ENCODE results near the gene DYSF. TPM values are rescaled to one million over a fixed set of nuclear protein-coding genes. Genes with fewer than 3 reads are reported as not detected.

DYSF gene
- polyA plus RNA-seq, 1 donor from 2014 or later = 0.34 TPM

- Mint-ChIP-seq H3K27ac (no peak overlapping the region), H3K4me1 (no peaks in the 10 kb centered on the region), H3K9me3 (no peaks in the 10 kb centered on the region), H3K27me3 (peaks cover 1% of the 10 kb centered on the region), H3K36me3 (no peaks in the 10 kb centered on the region), H3K4me3 (no peak overlapping the region)
Observed at GRCh38 chr2:71620116-71620515, 166.8 kb downstream of the DYSF start.

- Mint-ChIP-seq H3K9me3 (no peaks in the 10 kb centered on the region), H3K4me1 (no peaks in the 10 kb centered on the region)
Observed at GRCh38 chr2:71620851-71621251, 167.5 kb downstream of the DYSF start.

GRCh38 chr2:71629273-71629672 is 175.9 kb downstream of the DYSF start:
- H3K36me3 Mint-ChIP-seq = peaks cover 2% of the 10 kb centered on the region
- H3K27ac Mint-ChIP-seq = no peak overlapping the region
- H3K4me1 Mint-ChIP-seq = no peaks in the 10 kb centered on the region
- no peaks in the 10 kb centered on the region for H3K9me3 Mint-ChIP-seq
- H3K4me3 Mint-ChIP-seq = no peak overlapping the region
- peaks cover 5% of the 10 kb centered on the region for H3K27me3 Mint-ChIP-seq

More at GRCh38 chr2:71620851-71621251, 167.5 kb downstream of the DYSF start:
- H3K27me3 Mint-ChIP-seq = peaks cover 1% of the 10 kb centered on the region
- H3K27ac Mint-ChIP-seq = no peak overlapping the region
- H3K4me3 Mint-ChIP-seq = no peak overlapping the region
- no peaks in the 10 kb centered on the region for H3K36me3 Mint-ChIP-seq

- peaks cover 2% of the 10 kb centered on the region for H3K36me3 Mint-ChIP-seq
- no peak overlapping the region for H3K27ac Mint-ChIP-seq
- no peaks in the 10 kb centered on the region for H3K9me3 Mint-ChIP-seq
- H3K4me1 Mint-ChIP-seq = no peaks in the 10 kb centered on the region
- no peak overlapping the region for H3K4me3 Mint-ChIP-seq
- H3K27me3 Mint-ChIP-seq = peaks cover 7% of the 10 kb centered on the region
Observed at GRCh38 chr2:71629771-71630453, 176.6 kb downstream of the DYSF start.

- Mint-ChIP-seq H3K4me3 (no peak overlapping the region), H3K4me1 (no peaks in the 10 kb centered on the region), H3K36me3 (peaks cover 2% of the 10 kb centered on the region), H3K27ac (no peak overlapping the region), H3K27me3 (peaks cover 8% of the 10 kb centered on the region), H3K9me3 (no peaks in the 10 kb centered on the region)
Observed at GRCh38 chr2:71630454-71631328, 177.3 kb downstream of the DYSF start.

- Mint-ChIP-seq H3K4me3 (no peak overlapping the region), H3K36me3 (peaks cover 2% of the 10 kb centered on the region), H3K4me1 (no peaks in the 10 kb centered on the region), H3K9me3 (no peaks in the 10 kb centered on the region), H3K27me3 (peaks cover 8% of the 10 kb centered on the region), H3K27ac (no peak overlapping the region)
Observed at GRCh38 chr2:71631411-71631931, 178.1 kb downstream of the DYSF start.

- no peaks in the 10 kb centered on the region for H3K4me1 Mint-ChIP-seq
- no peak overlapping the region for H3K4me3 Mint-ChIP-seq
- H3K27me3 Mint-ChIP-seq = peaks cover 8% of the 10 kb centered on the region
- peaks cover 2% of the 10 kb centered on the region for H3K36me3 Mint-ChIP-seq
- H3K9me3 Mint-ChIP-seq = no peaks in the 10 kb centered on the region
- H3K27ac Mint-ChIP-seq = no peak overlapping the region
Observed at GRCh38 chr2:71633086-71633485, 179.7 kb downstream of the DYSF start.

GRCh38 chr2:71634567-71634966 is 181.2 kb downstream of the DYSF start:
- Mint-ChIP-seq H3K9me3 (no peaks in the 10 kb centered on the region), H3K27ac (no peak overlapping the region), H3K36me3 (no peaks in the 10 kb centered on the region), H3K4me1 (no peaks in the 10 kb centered on the region), H3K4me3 (no peak overlapping the region), H3K27me3 (peaks cover 8% of the 10 kb centered on the region)

GRCh38 chr2:71635798-71636197 is 182.4 kb downstream of the DYSF start:
- no peaks in the 10 kb centered on the region for H3K4me1 Mint-ChIP-seq

GRCh38 chr2:71637168-71637567 is 183.8 kb downstream of the DYSF start:
- peaks cover 9% of the 10 kb centered on the region for H3K27me3 Mint-ChIP-seq
- no peak overlapping the region for H3K4me3 Mint-ChIP-seq
- no peaks in the 10 kb centered on the region for H3K4me1 Mint-ChIP-seq
- H3K9me3 Mint-ChIP-seq = no peaks in the 10 kb centered on the region
- no peaks in the 10 kb centered on the region for H3K36me3 Mint-ChIP-seq
- H3K27ac Mint-ChIP-seq = no peak overlapping the region

More at GRCh38 chr2:71635798-71636197, 182.4 kb downstream of the DYSF start:
- Mint-ChIP-seq H3K9me3 (no peaks in the 10 kb centered on the region), H3K36me3 (no peaks in the 10 kb centered on the region), H3K4me3 (no peak overlapping the region), H3K27ac (no peak overlapping the region), H3K27me3 (peaks cover 7% of the 10 kb centered on the region)

GRCh38 chr2:71637736-71638135 is 184.4 kb downstream of the DYSF start:
- H3K9me3 Mint-ChIP-seq = no peaks in the 10 kb centered on the region
- no peak overlapping the region for H3K4me3 Mint-ChIP-seq
- no peaks in the 10 kb centered on the region for H3K4me1 Mint-ChIP-seq
- H3K27me3 Mint-ChIP-seq = peaks cover 9% of the 10 kb centered on the region
- no peaks in the 10 kb centered on the region for H3K36me3 Mint-ChIP-seq
- no peak overlapping the region for H3K27ac Mint-ChIP-seq

GRCh38 chr2:71639735-71640134 is 186.4 kb downstream of the DYSF start:
- no peaks in the 10 kb centered on the region for H3K36me3 Mint-ChIP-seq
- H3K27ac Mint-ChIP-seq = no peak overlapping the region
- H3K27me3 Mint-ChIP-seq = peaks cover 6% of the 10 kb centered on the region
- no peaks in the 10 kb centered on the region for H3K9me3 Mint-ChIP-seq
- H3K4me3 Mint-ChIP-seq = no peak overlapping the region
- no peaks in the 10 kb centered on the region for H3K4me1 Mint-ChIP-seq

GRCh38 chr2:71640489-71640888 is 187.1 kb downstream of the DYSF start:
- Mint-ChIP-seq H3K27ac (no peak overlapping the region), H3K36me3 (no peaks in the 10 kb centered on the region), H3K4me1 (no peaks in the 10 kb centered on the region), H3K9me3 (no peaks in the 10 kb centered on the region), H3K4me3 (no peak overlapping the region), H3K27me3 (peaks cover 4% of the 10 kb centered on the region)

GRCh38 chr2:71643674-71644357 is 190.5 kb downstream of the DYSF start:
- peaks cover 0 to 2% (median 2%) of the 10 kb centered on the region in 3 donors for H3K9me3 Mint-ChIP-seq
- no peaks in the 10 kb centered on the region for H3K36me3 Mint-ChIP-seq
- no peak overlapping the region for H3K4me3 Mint-ChIP-seq
- H3K27me3 Mint-ChIP-seq = peaks cover 4% of the 10 kb centered on the region
- H3K4me1 Mint-ChIP-seq = no peaks in the 10 kb centered on the region
- no peak overlapping the region for H3K27ac Mint-ChIP-seq

GRCh38 chr2:71646028-71646427 is 192.7 kb downstream of the DYSF start:
- H3K27ac Mint-ChIP-seq = no peak overlapping the region
- H3K27me3 Mint-ChIP-seq = peaks cover 4% of the 10 kb centered on the region
- no peaks in the 10 kb centered on the region for H3K36me3 Mint-ChIP-seq
- H3K4me3 Mint-ChIP-seq = no peak overlapping the region
- H3K4me1 Mint-ChIP-seq = no peaks in the 10 kb centered on the region
- peaks cover 0 to 2% (median 2%) of the 10 kb centered on the region in 3 donors for H3K9me3 Mint-ChIP-seq
